ENCODE results near the gene SRMS. TPM values are rescaled to one million over a fixed set of nuclear protein-coding genes. Genes with fewer than 3 reads are reported as not detected.

SRMS gene
- total and polyA plus RNA-seq, 2 of the 13 experiments (the other 11 are each of a cell fraction or from before 2014, with no cell fraction given): not detected

DNA sequence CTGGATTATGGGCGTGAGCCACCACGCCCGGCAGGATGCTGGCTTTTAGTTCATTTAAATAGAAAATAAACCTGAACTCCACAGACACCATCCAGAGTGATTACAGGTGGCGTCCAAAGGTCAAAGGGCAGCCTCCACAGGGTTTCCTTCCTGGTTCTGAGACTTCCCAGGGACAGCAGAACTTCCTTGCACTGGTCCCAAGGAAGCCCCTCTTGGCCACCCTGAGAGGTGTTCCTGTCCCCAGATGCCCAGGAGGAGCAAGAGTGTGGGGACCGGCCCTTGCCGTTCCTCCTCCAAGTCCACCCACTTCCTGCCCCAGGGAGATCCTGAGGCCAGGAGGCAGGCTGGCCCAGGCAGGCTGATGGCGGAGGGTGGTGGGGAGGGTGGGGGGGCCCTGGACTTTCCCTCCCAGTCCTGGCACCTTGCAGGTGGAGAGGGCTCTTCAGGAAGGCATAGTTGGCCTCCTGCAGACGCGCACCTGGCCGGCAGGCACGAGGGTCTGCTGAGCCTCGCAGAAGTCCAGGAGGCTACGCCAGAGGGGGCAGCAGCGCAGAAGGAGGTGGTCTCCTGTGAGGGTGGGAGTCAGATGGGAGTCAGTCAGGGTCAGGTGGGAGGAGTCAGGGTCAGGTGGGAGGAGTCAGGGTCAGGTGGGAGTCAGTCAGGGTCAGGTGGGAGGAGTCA lies 11.4 kb upstream of the SRMS start:
- Histone ChIP-seq H4K20me1 (ENCODE audit: insufficient read depth, low read length) (no peaks in the 10 kb centered on the region; the same call in 1 of the 2 replicates), H3K36me3 (replicated peaks in 1 of 2; ENCODE audit: control insufficient read depth in 1 of 2, insufficient read depth in 2 of 2, low read length in 2 of 2) (no peaks in the 10 kb centered on the region; a peak in 1 of 5 replicates), H3K9me3 (ENCODE audit: low read length) (no peaks in the 10 kb centered on the region), H3K4me1 (ENCODE audit: insufficient read depth, low read length) (peaks cover 27% of the 10 kb centered on the region), H3K79me2 (ENCODE audit: insufficient read depth, low read length) (no peaks in the 10 kb centered on the region), H3K4me2 (ENCODE audit: low read depth, low read length) (no peak overlapping the region), H3K27me3 (ENCODE audit: control insufficient read depth in 1 of 2, insufficient read depth in 2 of 2, low read length in 2 of 2) (peaks cover 9 to 22% of the 10 kb centered on the region in 2 experiments; a peak in 3 of 5 replicates), H2AFZ (ENCODE audit: low read length) (no peak overlapping the region), H3K4me3 (replicated peaks in 1 of 3; ENCODE audit: insufficient read depth in 1 of 3, low read depth in 2 of 3, low read length in 3 of 3) (no peak overlapping the region), H3K27ac (ENCODE audit: extremely low read length, insufficient read depth, low read length) (no peak overlapping the region), H3K9ac (ENCODE audit: insufficient read depth, low read depth, low read length) (no peak overlapping the region)
- in situ Hi-C loops (cut with HindIII; ENCODE audit: extremely low pct_ligation_motif_present, low pct_unique_long_range_greater_than_20kb): no loop called here
- ChIA-PET POLR2A (no interaction called here), CTCF (ENCODE audit: low intra/inter-chr PET ratio, low total read pairs) (no interaction called here)
- BruUV-seq (replicated peaks): no TSS peak
- no peak for ATAC-seq
- DNase-seq (ENCODE audit: low spot score): no peak
- TF ChIP-seq KLF9 (CRISPR knock-in tag; IDR thresholded peaks at IDR 0.05; ENCODE audit: low read depth) (no peak), HNF4A (CRISPR knock-in tag; IDR thresholded peaks at IDR 0.05) (peak; percentile 40), ATAD3A (CRISPR knock-in tag; IDR thresholded peaks at IDR 0.05) (peak; percentile 98; the same call in 1 of the 2 replicates), NR2C2 (CRISPR knock-in tag; IDR thresholded peaks at IDR 0.05; ENCODE audit: borderline replicate concordance) (peak; percentile 72), MTA1 (CRISPR knock-in tag; IDR thresholded peaks at IDR 0.05; ENCODE audit: borderline replicate concordance) (peak; percentile 6; the same call in 1 of the 2 replicates), ZMYM3 (CRISPR knock-in tag; IDR thresholded peaks at IDR 0.05) (0 out of 2 replicates have a peak, but pooled peaks have one; percentile 1), ZNF225 (CRISPR knock-in tag; IDR thresholded peaks at IDR 0.05) (0 out of 2 replicates have a peak, but pooled peaks have one; percentile 14), ZNF256 (CRISPR knock-in tag; conservative IDR thresholded peaks at IDR 0.05) (no peak), ZNF605 (CRISPR knock-in tag; IDR thresholded peaks at IDR 0.05) (no peak)
- TF ChIP-seq, protein P1, sequence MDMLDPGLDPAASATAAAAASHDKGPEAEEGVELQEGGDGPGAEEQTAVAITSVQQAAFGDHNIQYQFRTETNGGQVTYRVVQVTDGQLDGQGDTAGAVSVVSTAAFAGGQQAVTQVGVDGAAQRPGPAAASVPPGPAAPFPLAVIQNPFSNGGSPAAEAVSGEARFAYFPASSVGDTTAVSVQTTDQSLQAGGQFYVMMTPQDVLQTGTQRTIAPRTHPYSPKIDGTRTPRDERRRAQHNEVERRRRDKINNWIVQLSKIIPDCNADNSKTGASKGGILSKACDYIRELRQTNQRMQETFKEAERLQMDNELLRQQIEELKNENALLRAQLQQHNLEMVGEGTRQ (IDR thresholded peaks at IDR 0.05; ENCODE audit: low read depth, low read length): no peak
- TF ChIP-seq, protein P1 (CRISPR knock-in tag; IDR thresholded peaks at IDR 0.05; ENCODE audit: borderline replicate concordance): 0 out of 2 replicates have a peak, but pooled peaks have one; percentile 22
- TF ChIP-seq, protein P2, sequence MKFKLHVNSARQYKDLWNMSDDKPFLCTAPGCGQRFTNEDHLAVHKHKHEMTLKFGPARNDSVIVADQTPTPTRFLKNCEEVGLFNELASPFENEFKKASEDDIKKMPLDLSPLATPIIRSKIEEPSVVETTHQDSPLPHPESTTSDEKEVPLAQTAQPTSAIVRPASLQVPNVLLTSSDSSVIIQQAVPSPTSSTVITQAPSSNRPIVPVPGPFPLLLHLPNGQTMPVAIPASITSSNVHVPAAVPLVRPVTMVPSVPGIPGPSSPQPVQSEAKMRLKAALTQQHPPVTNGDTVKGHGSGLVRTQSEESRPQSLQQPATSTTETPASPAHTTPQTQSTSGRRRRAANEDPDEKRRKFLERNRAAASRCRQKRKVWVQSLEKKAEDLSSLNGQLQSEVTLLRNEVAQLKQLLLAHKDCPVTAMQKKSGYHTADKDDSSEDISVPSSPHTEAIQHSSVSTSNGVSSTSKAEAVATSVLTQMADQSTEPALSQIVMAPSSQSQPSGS (CRISPR knock-in tag; IDR thresholded peaks at IDR 0.05): no peak
- intact Hi-C loops (cut with micrococcal nuclease; ENCODE audit: unreplicated experiment): no loop called here
- no peak for FAIRE-seq
- WGBS (ENCODE audit: low lambda C conversion rate): 80% methylated on average over 14 of the region's 14 CpGs
